SHP77 (cell line): ENCODE data around the gene ECHDC3.
"Not testable (repeated sequence)": the region's sequence is repeated elsewhere in the genome, so short reads cannot be mapped to it uniquely, and the experiment has no call there.

ENCODE experiments used
- DNase-seq, 2 experiments: peaks; one replicate each; lab custom pipeline; 2025; lab: John Stamatoyannopoulos, UW

Gene ECHDC3

GRCh38 chr10:11742009-11742778 is at the start of gene ECHDC3:
ECHDC3 (plus strand) TSS chr10:11742382; CDS start chr10:11742577, 195 bp downstream.
- peak in 1 of 2 experiments; percentile 42 for DNase-seq

DNA sequence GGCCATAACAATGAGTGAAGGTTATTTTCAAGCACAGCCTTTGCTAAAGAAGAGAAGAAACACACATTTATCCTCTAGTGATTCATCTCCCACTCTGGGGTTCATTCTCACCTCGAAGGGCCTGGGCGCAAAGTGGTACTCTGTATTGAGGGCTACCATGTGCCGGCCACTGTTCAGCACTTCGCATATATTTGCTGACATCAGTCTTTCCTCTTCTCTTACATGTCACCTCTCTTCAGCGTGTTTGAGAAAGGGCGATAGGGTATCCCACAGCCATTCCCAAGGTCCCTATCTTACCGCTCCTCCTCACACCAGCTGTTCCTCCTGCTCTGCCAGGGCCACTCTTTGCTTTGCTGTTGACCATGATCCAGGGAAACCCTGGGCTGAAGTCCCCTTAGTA is 48.8 kb upstream of the ECHDC3 start:
- no peak for DNase-seq

- DNase-seq, result no peak
These were observed 46.4 kb upstream of the ECHDC3 start for GRCh38 chr10:11695779-11696178.

GRCh38 chr10:11697718-11698527 is 44.3 kb upstream of the ECHDC3 start:
- DNase-seq, result no peak

DNA sequence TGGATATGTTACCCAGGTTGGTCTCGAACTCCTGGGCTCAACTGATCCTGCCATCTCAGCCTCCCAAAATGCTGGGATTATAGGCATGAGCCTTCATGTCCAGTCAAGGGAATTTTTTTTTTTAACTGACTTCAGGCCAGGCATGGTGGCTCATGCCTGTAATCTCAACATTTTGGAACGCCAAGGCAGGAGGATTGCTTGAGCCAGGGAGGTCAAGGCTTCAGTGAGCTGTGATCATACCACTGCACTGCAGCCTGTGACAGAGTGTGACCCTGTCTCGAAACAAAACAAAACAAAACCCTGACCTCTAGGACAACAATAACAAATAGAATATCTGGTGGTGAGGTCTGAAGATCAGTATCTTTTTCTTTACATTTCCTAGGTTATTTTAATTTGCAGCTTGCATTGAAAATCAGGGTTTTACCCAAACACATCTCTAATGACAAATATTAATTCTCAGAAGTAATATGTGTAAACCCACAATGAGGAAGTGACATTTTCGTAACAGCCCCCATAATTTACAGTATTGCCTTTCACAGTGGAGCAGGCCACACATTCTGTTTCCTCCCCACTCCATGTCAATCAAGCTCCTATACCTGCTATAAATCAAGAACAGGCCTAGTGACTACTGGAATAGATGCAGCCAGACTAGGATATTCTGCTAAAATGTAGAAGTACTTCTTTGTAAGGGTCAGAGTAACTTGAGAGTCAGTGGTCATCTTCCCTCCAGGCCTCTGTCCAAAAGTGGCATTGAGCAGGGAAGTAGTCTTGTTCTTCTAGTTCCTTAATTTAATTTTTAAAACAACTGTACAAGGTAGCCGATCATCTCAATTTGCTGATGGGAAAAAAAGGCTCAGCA is 43.3 kb upstream of the ECHDC3 start:
- DNase-seq, result no peak

- no peak for DNase-seq
These were observed 42.6 kb upstream of the ECHDC3 start for GRCh38 chr10:11699550-11700097.

- no peak for DNase-seq
These were observed 41.6 kb upstream of the ECHDC3 start for GRCh38 chr10:11700539-11700938.

DNA sequence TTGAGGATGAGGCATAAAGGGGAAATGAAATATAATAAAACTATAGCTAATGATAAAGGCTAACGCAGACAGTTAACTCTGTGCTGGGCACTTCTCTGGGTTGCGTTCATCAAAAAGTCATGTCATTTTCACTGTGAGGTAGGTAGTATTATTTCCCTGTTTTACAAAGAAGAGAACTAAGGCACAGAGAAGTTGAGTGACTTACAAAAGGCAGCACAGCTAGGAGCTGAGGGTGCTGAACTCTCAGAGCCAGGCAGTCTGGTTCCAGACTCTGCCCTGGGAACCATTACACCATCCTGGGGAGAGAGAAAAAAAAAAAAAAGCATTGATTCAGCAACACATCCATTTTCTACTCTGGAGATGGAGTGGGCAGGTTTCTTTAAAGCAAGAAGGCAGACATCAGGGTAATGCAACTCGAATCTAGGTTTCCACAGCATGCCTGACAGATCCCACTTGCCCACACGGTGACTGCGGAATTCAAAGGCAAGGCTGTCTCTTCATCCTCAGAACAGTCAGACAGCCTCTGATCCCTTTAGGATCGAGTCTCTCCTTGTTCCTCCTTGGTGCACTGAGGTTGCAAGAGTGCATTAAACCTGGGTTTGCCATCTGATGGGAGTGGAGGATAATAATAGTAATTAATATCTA is 40.6 kb upstream of the ECHDC3 start:
- DNase-seq, result no peak

GRCh38 chr10:11702264-11702663 is 39.9 kb upstream of the ECHDC3 start:
- DNase-seq, result no peak

DNA sequence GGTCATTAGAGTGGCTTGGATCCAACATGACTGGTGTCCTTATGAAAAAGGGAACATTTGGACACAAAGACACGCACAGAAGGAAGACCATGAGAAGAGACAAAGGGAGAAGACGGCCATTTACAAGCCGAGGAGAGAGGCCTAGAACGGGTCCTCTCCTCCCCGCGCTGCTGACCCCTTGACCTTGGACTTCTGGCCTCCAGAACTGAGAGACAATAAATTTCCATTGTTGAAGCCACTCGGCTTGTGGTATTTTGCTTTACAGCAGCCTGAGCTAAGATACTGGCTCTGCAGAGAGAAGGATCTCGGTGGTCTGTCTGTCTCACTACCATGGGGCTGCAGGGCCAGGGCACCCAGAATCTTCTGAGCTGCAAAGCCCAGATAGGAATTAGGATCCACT is 38.1 kb upstream of the ECHDC3 start:
- no peak for DNase-seq

DNA sequence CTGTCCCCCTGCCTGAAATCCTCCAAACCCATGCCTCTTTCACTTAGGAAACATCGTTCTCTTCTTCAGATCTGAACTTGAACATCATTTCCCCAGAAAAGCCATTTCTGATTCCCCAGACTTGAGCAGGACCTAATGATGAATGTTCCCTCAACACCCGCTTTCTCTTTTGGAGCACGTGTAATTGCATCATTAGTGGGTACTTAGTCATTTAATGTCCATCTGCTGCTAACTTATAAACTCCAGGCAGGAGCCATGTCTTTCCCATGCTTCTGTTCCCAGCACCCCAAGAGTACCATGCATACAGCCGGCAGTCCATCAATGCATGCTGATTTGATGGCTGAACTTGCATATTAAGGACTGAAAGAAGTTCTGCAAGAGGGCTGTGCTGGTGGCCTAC is 36.5 kb upstream of the ECHDC3 start:
- DNase-seq, result no peak

GRCh38 chr10:11706895-11707567 is 35.2 kb upstream of the ECHDC3 start:
- no peak for DNase-seq

- DNase-seq, result no peak
These were observed 34.4 kb upstream of the ECHDC3 start for GRCh38 chr10:11707624-11708350.

- DNase-seq, result not testable (repeated sequence)
These were observed 33.4 kb upstream of the ECHDC3 start for GRCh38 chr10:11708801-11709200.

GRCh38 chr10:11712744-11713143 is 29.4 kb upstream of the ECHDC3 start:
- DNase-seq, result no peak

GRCh38 chr10:11713186-11713743 is 28.9 kb upstream of the ECHDC3 start:
- DNase-seq, result no peak

GRCh38 chr10:11713963-11714362 is 28.2 kb upstream of the ECHDC3 start:
- no peak for DNase-seq

- DNase-seq, result no peak
These were observed 27.3 kb upstream of the ECHDC3 start for GRCh38 chr10:11714750-11715365.

- DNase-seq, result peak; percentile 21 to 47
These were observed 26.2 kb upstream of the ECHDC3 start for GRCh38 chr10:11715815-11716494.
